T47D (cell line): ENCODE results near the gene GALNT4.
A peak's percentile ranks its signal among the peaks of the same experiment; 100 is the strongest.

ENCODE experiments used
- DNase-seq, 2 experiments: peaks; one replicate each; pipeline versions ENCODE4 v3.0.0 to v3.0.0-alpha.2; 2011 to 2012; ENCODE audit warnings: low read depth in 1 of 2, low spot score in 1 of 2
- JUND ChIP-seq: IDR thresholded peaks from 2 replicates; pipeline ENCODE4 v1.6.1; 2012; ENCODE audit warnings: low read depth
- in situ Hi-C: cut with HindIII; loops from 2 replicates; pipeline ENCODE4 v1.10.0; 2016; ENCODE audit warnings: low sequenced_read_pairs, low pct_unique_long_range_greater_than_20kb

GALNT4 gene

DNA sequence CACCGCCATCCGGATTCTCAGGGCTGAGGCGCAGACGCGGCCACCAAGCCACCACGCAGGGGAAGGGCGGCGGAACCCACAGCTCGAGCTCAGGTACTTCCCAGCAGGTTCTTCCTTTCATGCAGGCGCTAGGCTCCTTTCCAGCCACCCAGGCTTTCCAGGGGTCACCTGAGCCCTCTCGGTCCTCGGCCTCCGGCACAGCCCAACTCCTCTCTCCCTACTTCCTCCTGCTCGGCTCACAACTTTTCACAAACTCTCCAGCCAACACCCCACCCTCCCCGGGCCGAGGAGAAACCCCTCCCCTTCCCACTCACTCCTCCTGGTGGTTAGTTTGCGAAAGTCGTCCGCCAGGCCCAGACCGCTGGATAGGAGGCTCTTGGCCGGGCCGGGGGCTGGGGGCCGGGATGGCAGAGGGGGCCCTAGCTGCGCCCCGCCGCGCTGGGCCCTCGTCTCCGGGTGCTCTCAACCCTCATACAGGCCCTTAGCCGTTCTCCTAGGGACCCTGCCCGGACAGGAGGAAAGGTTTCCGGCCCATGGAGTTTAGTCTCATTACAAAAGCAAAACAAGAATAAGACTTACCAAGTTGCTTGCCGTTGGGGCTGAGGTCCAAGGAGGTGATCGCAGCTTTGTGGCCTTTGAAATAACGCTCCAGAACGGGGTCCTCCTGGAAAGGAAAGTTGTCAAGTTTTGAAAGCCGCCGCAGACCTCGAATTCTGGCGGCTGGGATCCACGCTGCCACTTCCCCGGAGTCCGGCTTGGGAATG is at the start of gene GALNT4:
Gene GALNT4, minus strand, starts transcription at position 256 of the 764 bp plus-strand sequence. Its CDS starts 247 bp downstream, at position 9.
- TF ChIP-seq JUND = no peak
- in situ Hi-C loops = no loop called here
- peak; percentile 91 to 93 for DNase-seq

DNA sequence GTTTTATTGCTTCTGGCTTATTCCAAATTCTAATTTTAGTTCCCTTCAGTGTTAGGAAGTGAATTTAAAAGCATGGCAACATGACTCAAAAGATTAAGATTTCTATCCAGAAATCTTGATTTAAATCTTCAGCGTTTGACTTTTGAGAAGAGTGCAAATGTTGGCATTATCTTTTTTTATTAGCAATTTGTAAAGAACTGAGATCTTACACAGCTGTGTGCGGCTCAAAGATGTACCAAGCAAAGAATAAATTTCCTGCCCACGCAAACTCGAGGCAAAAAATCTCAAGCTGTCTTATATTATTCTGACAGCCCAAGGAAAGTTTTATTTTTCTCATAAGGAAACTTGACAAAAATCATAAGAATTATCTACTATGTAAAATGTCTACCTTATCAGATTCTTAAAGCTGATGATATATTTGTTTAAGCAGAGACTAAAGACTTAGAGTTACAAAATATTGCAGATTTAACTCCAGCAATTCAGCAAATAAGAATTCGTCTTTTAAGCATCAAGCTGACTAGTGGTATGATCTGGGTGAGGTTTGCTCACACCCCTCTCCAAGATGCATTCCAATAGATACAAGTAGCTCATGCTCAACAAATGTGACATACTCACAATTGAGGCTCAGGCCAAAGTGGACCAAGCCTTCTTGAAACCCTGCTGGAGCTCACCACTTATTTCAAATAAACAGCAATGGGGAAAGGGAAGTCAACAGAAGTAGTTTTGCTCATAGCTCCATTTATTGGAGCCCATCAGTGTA is 48.6 kb upstream of the GALNT4 start:
- TF ChIP-seq JUND = no peak
- in situ Hi-C loops = no loop called here
- DNase-seq = no peak

DNA sequence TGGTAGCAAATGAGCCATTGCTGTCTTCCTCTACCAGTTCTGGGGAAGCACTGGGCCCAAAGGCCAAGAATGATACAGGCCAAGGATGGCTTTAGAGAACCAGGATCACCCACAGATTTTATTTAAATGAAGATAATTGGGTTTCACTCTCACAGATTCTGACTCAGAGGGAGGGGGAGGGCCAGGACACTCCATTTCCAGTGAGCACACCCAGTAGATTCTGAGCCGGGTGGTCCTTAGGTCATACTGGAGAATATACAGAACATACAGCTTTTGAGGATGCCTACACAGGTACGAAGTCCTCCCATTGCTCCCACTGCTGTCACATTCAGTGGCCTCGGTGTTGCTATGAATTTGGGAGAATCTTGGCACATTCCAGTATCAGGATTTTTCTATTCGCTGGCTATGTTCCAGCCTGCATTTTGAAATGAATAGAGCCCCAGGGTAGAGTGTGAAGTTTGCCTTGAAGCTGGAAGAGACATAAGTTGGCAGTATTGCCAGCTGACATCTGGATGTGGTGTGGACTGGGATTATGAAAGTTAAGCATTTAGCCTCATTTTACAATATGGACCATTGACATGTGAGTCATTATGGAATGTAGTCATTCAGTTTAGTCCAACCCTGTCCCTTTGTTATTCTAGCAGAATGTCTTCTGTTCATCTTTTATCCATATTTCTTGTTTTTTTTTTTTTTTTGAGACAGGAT is 47.0 kb upstream of the GALNT4 start:
- in situ Hi-C loops = no loop called here
- TF ChIP-seq JUND = no peak

DNA sequence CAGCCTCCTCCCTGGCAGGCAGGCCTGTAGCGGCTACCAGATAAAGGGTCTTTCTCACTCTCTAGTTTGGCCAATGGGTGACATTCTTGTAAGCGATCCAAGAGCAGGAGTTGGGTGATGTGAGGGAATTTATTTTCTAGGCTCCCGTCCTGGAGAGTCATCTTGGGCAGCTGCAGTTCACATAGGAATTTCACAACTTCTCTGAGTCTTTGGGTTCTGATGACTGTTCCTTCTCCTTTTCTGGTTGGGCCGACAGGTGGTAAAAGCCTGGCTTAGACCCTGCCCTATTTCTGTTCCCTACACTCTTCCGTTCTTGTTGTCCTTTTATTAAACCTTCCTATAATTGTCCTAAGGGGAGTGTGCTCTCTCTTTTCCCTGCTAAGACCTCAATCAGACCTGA is 43.9 kb upstream of the GALNT4 start:
- TF ChIP-seq JUND = no peak
- in situ Hi-C loops = no loop called here
- DNase-seq = no peak

More for the DNA sequence above, 47.0 kb upstream of the GALNT4 start:
- no peak for DNase-seq

DNA sequence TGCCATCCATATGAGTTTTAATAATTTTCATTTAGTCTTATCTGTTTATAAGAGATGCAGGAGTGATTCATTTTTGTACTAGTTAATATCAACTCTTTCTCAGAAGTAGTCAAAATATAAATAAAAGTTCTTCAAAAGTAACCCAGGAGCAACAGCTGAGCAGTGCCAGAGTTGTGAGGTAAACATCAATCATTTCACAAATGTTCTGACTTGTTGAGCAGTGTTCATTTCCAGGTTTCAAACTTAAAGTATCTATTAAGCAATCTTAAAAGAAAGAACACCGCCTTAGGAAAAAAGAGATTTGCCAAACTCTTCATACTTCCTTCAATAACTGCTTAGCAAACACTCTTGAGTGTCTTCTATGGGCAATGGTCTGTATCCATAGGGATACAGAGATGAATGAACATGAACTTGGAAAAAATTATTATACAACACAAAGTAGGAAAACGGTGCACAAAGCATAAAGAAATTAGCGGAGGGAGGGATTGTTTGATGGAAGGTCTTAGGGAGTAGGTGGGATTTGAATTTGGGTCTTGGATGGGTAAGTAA is 43.2 kb upstream of the GALNT4 start:
- no peak for TF ChIP-seq JUND
- in situ Hi-C loops = no loop called here
- peak in 1 of 2 experiments; percentile 38 for DNase-seq

DNA sequence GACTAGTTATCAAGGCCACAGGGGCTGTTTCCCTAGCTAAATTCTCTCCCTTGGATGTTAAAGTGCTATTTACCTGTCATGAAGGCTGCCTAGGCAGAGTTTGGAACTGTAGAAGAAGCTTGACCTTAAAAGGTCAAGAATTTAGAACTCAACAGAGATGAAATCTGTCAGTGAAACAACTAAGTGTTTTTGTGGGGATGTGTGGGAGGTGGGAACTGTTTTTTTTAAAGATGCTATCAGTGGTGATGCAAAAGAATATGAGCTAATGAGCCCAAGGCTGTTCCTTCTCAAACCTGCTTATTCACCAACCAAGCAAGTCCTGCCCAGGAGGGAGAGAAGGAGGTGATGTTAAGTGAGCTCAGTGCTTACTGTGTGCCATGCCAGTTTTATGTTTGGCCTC is 42.0 kb upstream of the GALNT4 start:
- peak; percentile 37 to 99 for DNase-seq
- TF ChIP-seq JUND = peak; percentile 92
- in situ Hi-C loops = no loop called here

DNA sequence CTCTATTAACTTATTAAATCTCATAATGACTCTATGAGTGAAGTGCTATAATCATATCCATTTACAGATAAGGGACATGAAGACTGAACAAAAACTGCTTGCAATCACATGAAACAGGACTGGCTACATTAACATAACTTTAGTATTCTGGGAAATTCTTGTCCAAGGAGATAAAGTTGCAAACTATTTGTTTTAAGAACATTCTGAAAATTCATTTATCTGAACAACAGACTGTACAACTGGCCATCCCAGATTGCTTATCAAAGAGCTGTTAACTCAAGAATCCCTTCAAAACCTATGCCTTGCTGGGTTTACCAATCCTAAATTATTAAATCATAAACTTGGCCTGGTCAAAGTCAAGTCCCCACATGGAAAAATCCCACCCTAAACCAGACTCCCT is 40.4 kb upstream of the GALNT4 start:
- DNase-seq = no peak
- in situ Hi-C loops = no loop called here
- TF ChIP-seq JUND = no peak

DNA sequence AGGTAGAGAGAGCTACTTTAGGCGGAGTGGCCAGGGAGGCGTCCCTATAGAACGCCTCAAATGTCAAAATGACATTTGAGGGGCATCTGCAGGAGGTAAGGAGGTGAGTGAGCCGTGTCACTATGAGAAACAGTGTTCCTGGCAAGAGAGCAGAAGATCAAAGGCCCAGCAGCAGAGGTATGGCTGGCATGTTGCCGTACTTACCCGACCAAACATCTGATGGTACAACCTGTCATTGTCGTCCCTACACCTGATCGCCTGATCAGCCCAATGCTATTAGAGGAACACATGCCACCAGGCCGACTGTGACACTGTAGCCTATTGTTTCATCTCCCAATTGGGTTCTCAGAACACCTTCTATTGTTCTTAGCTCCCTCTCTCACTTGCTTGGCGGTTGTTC is 35.2 kb upstream of the GALNT4 start:
- in situ Hi-C loops = no loop called here
- TF ChIP-seq JUND = no peak

DNA sequence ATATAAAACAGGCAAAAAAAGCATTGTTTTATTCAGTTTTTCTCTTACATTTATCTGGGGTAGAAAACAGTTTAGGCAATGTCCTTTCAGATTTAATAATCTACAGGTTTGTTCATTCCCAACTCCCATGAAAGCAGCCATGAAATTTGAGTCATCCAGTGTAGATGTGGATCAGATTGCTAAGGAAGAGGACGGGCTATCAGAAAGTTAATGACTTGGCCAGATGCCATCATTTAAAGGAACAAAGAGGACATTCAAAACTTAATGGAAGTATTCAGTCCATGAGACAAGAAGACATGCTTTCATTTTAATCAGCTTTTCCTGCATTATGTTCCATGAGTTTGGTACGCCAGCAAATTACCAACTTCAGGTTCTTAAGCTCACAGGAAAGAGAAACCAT is 32.4 kb upstream of the GALNT4 start:
- in situ Hi-C loops = no loop called here
- no peak for TF ChIP-seq JUND
- DNase-seq = no peak

More for the DNA sequence above, 35.2 kb upstream of the GALNT4 start:
- DNase-seq = no peak

DNA sequence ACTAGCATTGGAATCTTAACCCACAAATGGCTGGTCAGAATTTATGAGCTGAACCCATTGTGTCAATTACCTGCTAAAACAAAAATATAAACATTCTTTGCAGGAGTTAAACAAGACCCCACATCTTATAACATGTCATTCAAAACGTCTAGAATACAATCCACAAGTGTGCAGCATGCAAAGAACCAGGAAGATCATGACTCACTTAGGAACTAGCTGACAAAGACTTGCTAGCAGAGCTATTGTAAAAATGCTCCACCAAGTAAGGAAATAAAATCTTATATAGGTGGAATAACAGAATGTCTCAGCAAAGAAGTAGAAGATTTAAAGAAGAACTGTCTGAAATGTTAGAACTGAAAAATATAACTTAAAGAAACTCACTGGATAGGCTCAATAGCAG is 27.8 kb upstream of the GALNT4 start:
- no peak for TF ChIP-seq JUND
- in situ Hi-C loops = no loop called here
- no peak for DNase-seq

DNA sequence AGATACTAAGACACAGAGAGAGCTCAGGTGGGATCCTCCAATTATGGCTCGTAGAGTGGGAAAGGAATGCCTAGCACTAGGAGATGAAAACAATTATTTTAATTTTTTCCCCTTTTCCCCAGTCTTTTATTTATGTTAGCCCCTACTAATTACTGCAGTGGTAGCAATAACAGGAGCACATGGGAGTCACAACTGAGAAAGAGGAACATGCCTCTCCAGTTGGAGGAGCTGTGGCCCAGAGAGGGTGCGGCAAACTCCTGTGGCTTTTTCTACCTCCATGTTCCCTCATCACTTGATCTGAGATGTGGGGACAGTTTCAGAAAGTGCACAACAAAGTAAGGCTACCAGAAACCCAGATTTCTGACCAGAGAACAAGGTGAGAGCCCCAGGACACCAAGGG is 27.2 kb upstream of the GALNT4 start:
- DNase-seq = no peak
- in situ Hi-C loops = no loop called here
- TF ChIP-seq JUND = no peak

DNA sequence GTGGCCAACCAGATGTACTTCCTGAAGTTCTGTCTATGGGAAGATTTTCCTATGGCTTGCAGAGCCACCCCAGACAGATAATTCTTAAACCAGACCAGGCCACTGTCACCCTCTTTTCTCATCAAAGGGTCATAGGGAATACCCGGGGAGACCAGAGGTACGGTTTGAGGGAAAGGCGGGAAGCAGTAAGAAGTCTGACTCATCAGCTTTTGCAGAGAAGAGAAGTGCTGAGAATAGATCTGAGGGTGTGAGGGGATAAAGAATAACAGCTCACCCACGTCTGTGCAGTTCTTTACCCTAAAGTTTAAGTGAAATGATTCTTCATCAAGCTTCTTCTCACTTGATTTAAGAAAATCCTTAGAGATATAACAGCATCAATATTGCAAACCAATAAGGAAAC is 22.5 kb upstream of the GALNT4 start:
- no peak for DNase-seq
- in situ Hi-C loops = no loop called here
- TF ChIP-seq JUND = no peak
